ENCODE results near the gene SGCG.

- TF ChIP-seq CTCF (IDR thresholded peaks at IDR 0.05; ENCODE audit: low read depth, low read length, poor library complexity, severe bottlenecking) (no peak), EZH2phosphoT487 (IDR thresholded peaks at IDR 0.05; ENCODE audit: borderline replicate concordance, low read length) (no peak)
These were observed 36.3 kb upstream of the SGCG start for GRCh38 chr13:23144431-23144830.

All from DOHH2 (cell line).